ENCODE measurements around the gene GMPR. TPM values are rescaled to one million over a fixed set of nuclear protein-coding genes. Genes with fewer than 3 reads are reported as not detected.

Gene GMPR
- total and polyA plus RNA-seq, 3 experiments from 2014 or later = 0.66 to 1.4 (median 0.82) TPM

GRCh38 chr6:16324184-16324583 is 85.8 kb downstream of the GMPR start:
- H3K4me3 Mint-ChIP-seq = no peak overlapping the region
- H3K27me3 ChIP-seq (ENCODE audit: insufficient read depth, low read length, poor library complexity, severe bottlenecking) = no peaks in the 10 kb centered on the region
- H3K27ac ChIP-seq (ENCODE audit: low read depth, low read length) = no peak overlapping the region
- H3K27me3 Mint-ChIP-seq = peaks cover 0 to 2% of the 10 kb centered on the region in 2 donors
- H3K9me3 ChIP-seq (ENCODE audit: low read length) = no peaks in the 10 kb centered on the region
- H3K4me3 ChIP-seq (ENCODE audit: low read length) = no peak overlapping the region
- no peak for DNase-seq
- H3K27ac Mint-ChIP-seq = peak overlapping the region; percentile 48 to 100 (median 94)
- no peaks in the 10 kb centered on the region for H3K36me3 ChIP-seq (ENCODE audit: insufficient read depth, low read length)
- peaks cover 65 to 75% (median 71%) of the 10 kb centered on the region in 3 donors for H3K4me1 Mint-ChIP-seq
- ChIA-PET CTCF (interaction anchor here (0.8 to 10.6 kb wide), 3 partner anchors 9 to 446 kb away, joined by 3 to 120 read pairs (median 3); no protein-coding TSS in a partner anchor), POLR2A (interaction anchor here (0.9 kb wide), 1 partner anchor 435 kb away, joined by 9 read pairs; no protein-coding TSS in a partner anchor)
- peaks cover 54% of the 10 kb centered on the region for H3K4me1 ChIP-seq (ENCODE audit: insufficient read depth, low read length)
- peaks cover 0 to 46% (median 11%) of the 10 kb centered on the region in 3 donors for H3K36me3 Mint-ChIP-seq
- no peaks in the 10 kb centered on the region for H3K9me3 Mint-ChIP-seq

GRCh38 chr6:16324606-16325225 is 86.3 kb downstream of the GMPR start:
- H3K4me3 ChIP-seq (ENCODE audit: low read length) = no peak overlapping the region
- Mint-ChIP-seq H3K27me3 (peaks cover 0 to 2% of the 10 kb centered on the region in 2 donors), H3K36me3 (peaks cover 0 to 51% (median 11%) of the 10 kb centered on the region in 3 donors), H3K4me1 (peaks cover 64 to 75% (median 71%) of the 10 kb centered on the region in 3 donors), H3K27ac (peak overlapping the region; percentile 48 to 96 (median 88)), H3K9me3 (no peaks in the 10 kb centered on the region), H3K4me3 (peak overlapping the region in 2 of 7 donors; percentile 12 to 20)
- H3K9me3 ChIP-seq (ENCODE audit: low read length) = no peaks in the 10 kb centered on the region
- H3K4me1 ChIP-seq (ENCODE audit: insufficient read depth, low read length) = peaks cover 48% of the 10 kb centered on the region
- DNase-seq = no peak
- no peak overlapping the region for H3K27ac ChIP-seq (ENCODE audit: low read depth, low read length)
- no peaks in the 10 kb centered on the region for H3K27me3 ChIP-seq (ENCODE audit: insufficient read depth, low read length, poor library complexity, severe bottlenecking)
- ChIA-PET POLR2A (no interaction called here), CTCF (interaction anchor here (0.8 to 10.6 kb wide), 4 partner anchors 8 to 446 kb away, joined by 3 to 120 read pairs (median 3); no protein-coding TSS in a partner anchor)
- H3K36me3 ChIP-seq (ENCODE audit: insufficient read depth, low read length) = no peaks in the 10 kb centered on the region

GRCh38 chr6:16326531-16326930 is 88.1 kb downstream of the GMPR start:
- POLR2A ChIA-PET = no interaction called here
- Histone ChIP-seq H3K36me3 (ENCODE audit: insufficient read depth, low read length) (no peaks in the 10 kb centered on the region), H3K9me3 (ENCODE audit: low read length) (no peaks in the 10 kb centered on the region), H3K4me1 (ENCODE audit: insufficient read depth, low read length) (peaks cover 35% of the 10 kb centered on the region), H3K27ac (ENCODE audit: low read depth, low read length) (no peak overlapping the region), H3K4me3 (ENCODE audit: low read length) (no peak overlapping the region), H3K27me3 (ENCODE audit: insufficient read depth, low read length, poor library complexity, severe bottlenecking) (no peaks in the 10 kb centered on the region)
- DNase-seq = no peak
- CTCF ChIA-PET = no interaction called here
- Mint-ChIP-seq H3K36me3 (peaks cover 0 to 53% (median 11%) of the 10 kb centered on the region in 3 donors), H3K9me3 (no peaks in the 10 kb centered on the region), H3K4me3 (no peak overlapping the region), H3K4me1 (peaks cover 46 to 60% (median 59%) of the 10 kb centered on the region in 3 donors), H3K27me3 (peaks cover 0 to 2% of the 10 kb centered on the region in 2 donors), H3K27ac (peak overlapping the region in 3 of 8 donors; percentile 22 to 91 (median 57))

- H3K27me3 ChIP-seq (ENCODE audit: insufficient read depth, low read length, poor library complexity, severe bottlenecking) = no peaks in the 10 kb centered on the region
- DNase-seq = no peak
- peaks cover 39 to 54% (median 53%) of the 10 kb centered on the region in 3 donors for H3K4me1 Mint-ChIP-seq
- H3K4me3 Mint-ChIP-seq = no peak overlapping the region
- H3K27ac Mint-ChIP-seq = peak overlapping the region in 1 of 8 donors; percentile 57
- H3K36me3 Mint-ChIP-seq = peaks cover 0 to 51% (median 11%) of the 10 kb centered on the region in 3 donors
- H3K9me3 Mint-ChIP-seq = no peaks in the 10 kb centered on the region
- H3K27me3 Mint-ChIP-seq = peaks cover 0 to 2% of the 10 kb centered on the region in 2 donors
- H3K4me3 ChIP-seq (ENCODE audit: low read length) = no peak overlapping the region
- H3K27ac ChIP-seq (ENCODE audit: low read depth, low read length) = no peak overlapping the region
- H3K4me1 ChIP-seq (ENCODE audit: insufficient read depth, low read length) = peaks cover 35% of the 10 kb centered on the region
- H3K36me3 ChIP-seq (ENCODE audit: insufficient read depth, low read length) = no peaks in the 10 kb centered on the region
- ChIA-PET CTCF (interaction anchor here (1.3 kb wide), 1 partner anchor 10 kb away, joined by 3 read pairs; no protein-coding TSS in a partner anchor), POLR2A (no interaction called here)
- H3K9me3 ChIP-seq (ENCODE audit: low read length) = no peaks in the 10 kb centered on the region
Measured at GRCh38 chr6:16326971-16327776, 88.8 kb downstream of the GMPR start.

GRCh38 chr6:16327777-16328325 is 89.5 kb downstream of the GMPR start:
- Histone ChIP-seq H3K27me3 (ENCODE audit: insufficient read depth, low read length, poor library complexity, severe bottlenecking) (no peaks in the 10 kb centered on the region), H3K9me3 (ENCODE audit: low read length) (no peaks in the 10 kb centered on the region), H3K4me3 (ENCODE audit: low read length) (no peak overlapping the region), H3K36me3 (ENCODE audit: insufficient read depth, low read length) (no peaks in the 10 kb centered on the region), H3K27ac (ENCODE audit: low read depth, low read length) (no peak overlapping the region), H3K4me1 (ENCODE audit: insufficient read depth, low read length) (peaks cover 30% of the 10 kb centered on the region)
- Mint-ChIP-seq H3K27me3 (peaks cover 0 to 2% of the 10 kb centered on the region in 2 donors), H3K4me1 (peaks cover 32 to 47% (median 46%) of the 10 kb centered on the region in 3 donors), H3K9me3 (no peaks in the 10 kb centered on the region), H3K4me3 (no peak overlapping the region), H3K27ac (peak overlapping the region in 3 of 8 donors; percentile 34 to 70 (median 35)), H3K36me3 (peaks cover 0 to 48% (median 10%) of the 10 kb centered on the region in 3 donors)
- ChIA-PET CTCF (interaction anchor here (1.3 kb wide), 1 partner anchor 11 kb away, joined by 3 read pairs; no protein-coding TSS in a partner anchor), POLR2A (no interaction called here)
- no peak for DNase-seq

GRCh38 chr6:16329233-16329632 is 90.8 kb downstream of the GMPR start:
- Histone ChIP-seq H3K27ac (ENCODE audit: low read depth, low read length) (no peak overlapping the region), H3K36me3 (ENCODE audit: insufficient read depth, low read length) (no peaks in the 10 kb centered on the region), H3K9me3 (ENCODE audit: low read length) (no peaks in the 10 kb centered on the region), H3K27me3 (ENCODE audit: insufficient read depth, low read length, poor library complexity, severe bottlenecking) (no peaks in the 10 kb centered on the region), H3K4me1 (ENCODE audit: insufficient read depth, low read length) (peaks cover 17% of the 10 kb centered on the region), H3K4me3 (ENCODE audit: low read length) (no peak overlapping the region)
- Mint-ChIP-seq H3K36me3 (peaks cover 0 to 49% (median 8%) of the 10 kb centered on the region in 3 donors), H3K27me3 (peaks cover 0 to 2% of the 10 kb centered on the region in 2 donors), H3K9me3 (no peaks in the 10 kb centered on the region), H3K4me1 (peaks cover 22 to 35% (median 34%) of the 10 kb centered on the region in 3 donors), H3K27ac (peak overlapping the region in 4 of 8 donors; percentile 9 to 82 (median 60)), H3K4me3 (no peak overlapping the region)
- no peak for DNase-seq
- POLR2A ChIA-PET = no interaction called here
- CTCF ChIA-PET = interaction anchor here (1.2 to 1.7 kb wide), 2 partner anchors 13 to 434 kb away, joined by 3 to 6 read pairs; no protein-coding TSS in a partner anchor

- Mint-ChIP-seq H3K4me1 (peaks cover 6 to 16% (median 16%) of the 10 kb centered on the region in 3 donors), H3K27ac (no peak overlapping the region), H3K4me3 (no peak overlapping the region), H3K27me3 (peaks cover 0 to 2% of the 10 kb centered on the region in 2 donors), H3K9me3 (no peaks in the 10 kb centered on the region), H3K36me3 (peaks cover 0 to 40% (median 7%) of the 10 kb centered on the region in 3 donors)
- Histone ChIP-seq H3K4me3 (ENCODE audit: low read length) (no peak overlapping the region), H3K27ac (ENCODE audit: low read depth, low read length) (no peak overlapping the region), H3K4me1 (ENCODE audit: insufficient read depth, low read length) (peaks cover 13% of the 10 kb centered on the region), H3K36me3 (ENCODE audit: insufficient read depth, low read length) (no peaks in the 10 kb centered on the region), H3K9me3 (ENCODE audit: low read length) (no peaks in the 10 kb centered on the region), H3K27me3 (ENCODE audit: insufficient read depth, low read length, poor library complexity, severe bottlenecking) (no peaks in the 10 kb centered on the region)
- POLR2A ChIA-PET = interaction anchor here (0.6 to 1.0 kb wide), 3 partner anchors 9 to 432 kb away, joined by 3 read pairs; no protein-coding TSS in a partner anchor
- CTCF ChIA-PET = interaction anchor here (0.6 to 6.3 kb wide), 19 partner anchors 9 to 635 kb away, joined by 3 to 120 read pairs (median 3); partner anchors contain the start of gene ATXN1
- peak; percentile 49 to 68 (median 55) for DNase-seq
Measured at GRCh38 chr6:16331384-16332174, 93.2 kb downstream of the GMPR start.
